Neural progenitor cell (in vitro differentiated cells): Measurements from ENCODE around the gene ANXA7.

ENCODE experiments used
- EZH2phosphoT487 ChIP-seq: fragments of 200-600 bp; sonication (generic); IDR thresholded peaks from 2 replicates; pipeline ENCODE4 v1.6.1; 2017; ENCODE audit warnings: antibody characterized with exemption
- TF ChIP-seq, protein P1 (sequence below): fragments of 200-600 bp; sonication (generic); IDR thresholded peaks from 2 replicates; pipeline ENCODE4 v1.5.1; 2017; ENCODE audit warnings: antibody characterized with exemption, mild to moderate bottlenecking

DNA sequence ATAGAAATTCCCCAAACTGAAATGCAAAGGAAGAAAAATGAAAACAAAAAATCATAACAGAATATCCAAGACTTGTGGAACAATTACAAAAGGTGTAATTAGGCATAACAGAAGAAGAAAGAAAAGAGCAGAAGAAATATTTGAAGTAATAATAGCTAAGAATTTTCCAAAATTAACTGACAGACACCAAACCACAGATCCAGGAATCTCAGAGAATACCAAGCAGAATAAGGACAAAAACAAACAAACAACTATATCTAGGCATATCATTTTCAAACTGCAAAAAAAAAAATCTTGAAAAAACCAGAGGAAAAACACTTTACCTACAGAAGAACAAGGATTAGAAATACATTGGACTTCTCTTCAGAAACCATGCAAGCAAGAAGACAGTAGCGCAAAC, 80.7 kb downstream of the ANXA7 start:
- TF ChIP-seq, protein P1, sequence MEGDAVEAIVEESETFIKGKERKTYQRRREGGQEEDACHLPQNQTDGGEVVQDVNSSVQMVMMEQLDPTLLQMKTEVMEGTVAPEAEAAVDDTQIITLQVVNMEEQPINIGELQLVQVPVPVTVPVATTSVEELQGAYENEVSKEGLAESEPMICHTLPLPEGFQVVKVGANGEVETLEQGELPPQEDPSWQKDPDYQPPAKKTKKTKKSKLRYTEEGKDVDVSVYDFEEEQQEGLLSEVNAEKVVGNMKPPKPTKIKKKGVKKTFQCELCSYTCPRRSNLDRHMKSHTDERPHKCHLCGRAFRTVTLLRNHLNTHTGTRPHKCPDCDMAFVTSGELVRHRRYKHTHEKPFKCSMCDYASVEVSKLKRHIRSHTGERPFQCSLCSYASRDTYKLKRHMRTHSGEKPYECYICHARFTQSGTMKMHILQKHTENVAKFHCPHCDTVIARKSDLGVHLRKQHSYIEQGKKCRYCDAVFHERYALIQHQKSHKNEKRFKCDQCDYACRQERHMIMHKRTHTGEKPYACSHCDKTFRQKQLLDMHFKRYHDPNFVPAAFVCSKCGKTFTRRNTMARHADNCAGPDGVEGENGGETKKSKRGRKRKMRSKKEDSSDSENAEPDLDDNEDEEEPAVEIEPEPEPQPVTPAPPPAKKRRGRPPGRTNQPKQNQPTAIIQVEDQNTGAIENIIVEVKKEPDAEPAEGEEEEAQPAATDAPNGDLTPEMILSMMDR, result no peak
- TF ChIP-seq EZH2phosphoT487, result no peak
